Uterus (tissue), 4 donors: ENCODE measurements around the gene GLIS2. TPM values are rescaled to one million over a fixed set of nuclear protein-coding genes. Genes with fewer than 3 reads are reported as not detected.

Source experiments
- DNase-seq, 2 donors: peaks; one replicate each; pipeline ENCODE4 v3.0.0-alpha.2; 2019 to 2020
- H3K27ac ChIP-seq, 2 donors: fragments of 200-600 bp; sonication (generic); 1 replicate in 1 of 2; 2 replicates in 1 of 2; pipeline ENCODE4 v1.5.1; 2016 to 2018
- H3K27me3 ChIP-seq, 2 donors: fragments of 200-600 bp; sonication (generic); one replicate each; pipeline ENCODE4 v1.5.1; 2018 to 2019; ENCODE audit warnings: control low read depth in 1 of 2
- H3K36me3 ChIP-seq, 2 donors: fragments of 200-600 bp; sonication (generic); one replicate each; pipeline ENCODE4 v1.5.1; 2019; ENCODE audit warnings: control low read depth in 1 of 2
- H3K4me1 ChIP-seq, 2 donors: fragments of 200-600 bp; sonication (generic); one replicate each; pipeline ENCODE4 v1.5.1; 2018 to 2019; ENCODE audit warnings: control low read depth in 1 of 2
- H3K4me3 ChIP-seq, 2 donors: fragments of 200-600 bp; sonication (generic); 1 replicate in 1 of 2; 2 replicates in 1 of 2; pipeline ENCODE4 v1.5.1; 2018 to 2019; ENCODE audit warnings: mild to moderate bottlenecking in 1 of 2
- H3K9me3 ChIP-seq, 2 donors: fragments of 200-600 bp; sonication (generic); one replicate each; pipeline ENCODE4 v1.5.1; 2019; ENCODE audit warnings: control low read depth in 1 of 2
- CTCF ChIP-seq, 4 experiments: fragments of 200-600 bp in 2 of 4; fragments of 450-650 bp in 2 of 4; sonication (generic) in 2 of 4; IDR thresholded peaks; one replicate each; pipeline ENCODE4 v1.5.1; 2016 to 2019; ENCODE audit warnings: antibody characterized with exemption in 4 of 4, mild to moderate bottlenecking in 2 of 4, moderate library complexity in 1 of 4
- POLR2A ChIP-seq, 2 donors: fragments of 450-650 bp; IDR thresholded peaks; one replicate each; pipeline ENCODE4 v1.6.1; 2016; ENCODE audit warnings: antibody characterized with exemption in 2 of 2, mild to moderate bottlenecking in 1 of 2, moderate library complexity in 1 of 2
- intact Hi-C: fragments of 100-400 bp; cut with DNase I; formaldehyde crosslinking; loops from one replicate; pipeline ENCODE4 v1.15.1; 2023; ENCODE audit warnings: low total_unique reads
- total RNA-seq, 4 donors: library from RNA; depleted of rRNA in 3 of 4; stranded (reverse); fragments of >200 nt in 3 of 4; gene quantifications; one replicate each; pipeline versions ENCODE4 v1.1.0 to v1.2.4, GENCODE V29; 2014 to 2023
- donor health status: DM: yes; HTN: yes; CAD: no.

The GLIS2 gene
- total RNA-seq, 4 donors from 2014 or later, result 2.9 to 55.8 (median 5.1) TPM

GRCh38 chr16:4325253-4325758, 9.4 kb downstream of the GLIS2 start:
- intact Hi-C loops, result no loop called here
- H3K36me3 ChIP-seq, result no peaks in the 10 kb centered on the region
- DNase-seq, result no peak
- TF ChIP-seq POLR2A (IDR thresholded peaks at IDR 0.05) (no peak), CTCF (IDR thresholded peaks at IDR 0.05) (no peak)
- H3K4me1 ChIP-seq, result peaks cover 4 to 54% of the 10 kb centered on the region in 2 donors
- no peaks in the 10 kb centered on the region for H3K27me3 ChIP-seq
- peak overlapping the region; percentile 90 for H3K27ac ChIP-seq
- H3K4me3 ChIP-seq, result no peak overlapping the region
- H3K9me3 ChIP-seq, result no peaks in the 10 kb centered on the region

GRCh38 chr16:4327386-4328045, 11.6 kb downstream of the GLIS2 start:
- no peak for DNase-seq
- intact Hi-C loops, result loop anchor here (2.0 kb wide), 1 partner anchor 39 kb away; no protein-coding TSS in a partner anchor
- H3K27ac ChIP-seq, result peak overlapping the region; percentile 76 to 87
- H3K9me3 ChIP-seq, result no peaks in the 10 kb centered on the region
- no peaks in the 10 kb centered on the region for H3K27me3 ChIP-seq
- H3K4me3 ChIP-seq, result peak overlapping the region; percentile 41 to 44
- no peak for TF ChIP-seq CTCF (IDR thresholded peaks at IDR 0.05)
- no peak for TF ChIP-seq POLR2A (IDR thresholded peaks at IDR 0.05)
- no peaks in the 10 kb centered on the region for H3K36me3 ChIP-seq
- peaks cover 4 to 47% of the 10 kb centered on the region in 2 donors for H3K4me1 ChIP-seq

- H3K9me3 ChIP-seq, result no peaks in the 10 kb centered on the region
- peak overlapping the region; percentile 76 to 87 for H3K27ac ChIP-seq
- intact Hi-C loops, result loop anchor here (2.0 kb wide), 1 partner anchor 39 kb away; no protein-coding TSS in a partner anchor
- peak overlapping the region; percentile 41 to 44 for H3K4me3 ChIP-seq
- H3K4me1 ChIP-seq, result peaks cover 4 to 47% of the 10 kb centered on the region in 2 donors
- TF ChIP-seq POLR2A (IDR thresholded peaks at IDR 0.05), result no peak
- TF ChIP-seq CTCF (IDR thresholded peaks at IDR 0.05), result peak; percentile 63 to 80 (median 69)
- peak; percentile 83 for DNase-seq
- no peaks in the 10 kb centered on the region for H3K36me3 ChIP-seq
- H3K27me3 ChIP-seq, result no peaks in the 10 kb centered on the region
Measured at GRCh38 chr16:4328046-4328781, 12.3 kb downstream of the GLIS2 start.

GRCh38 chr16:4328782-4329775, 13.2 kb downstream of the GLIS2 start:
- H3K9me3 ChIP-seq, result no peaks in the 10 kb centered on the region
- peak overlapping the region in 1 of 2 donors; percentile 41 for H3K4me3 ChIP-seq
- intact Hi-C loops, result loop anchor here (2.0 kb wide), 1 partner anchor 40 kb away; no protein-coding TSS in a partner anchor
- H3K27ac ChIP-seq, result peak overlapping the region; percentile 76 to 87
- TF ChIP-seq POLR2A (IDR thresholded peaks at IDR 0.05) (no peak), CTCF (IDR thresholded peaks at IDR 0.05) (no peak)
- no peaks in the 10 kb centered on the region for H3K27me3 ChIP-seq
- peaks cover 4 to 42% of the 10 kb centered on the region in 2 donors for H3K4me1 ChIP-seq
- peak in 1 of 2 donors; percentile 54 for DNase-seq
- H3K36me3 ChIP-seq, result no peaks in the 10 kb centered on the region
